Muscle layer of duodenum (tissue), 2 donors: ENCODE measurements around the gene CDH8.

ENCODE experiments used
- H3K27ac ChIP-seq: one replicate; pipeline ENCODE4 v1.7.0; 2013; ENCODE audit warnings: mild to moderate bottlenecking, low read length
- H3K27me3 ChIP-seq: one replicate; pipeline ENCODE4 v1.7.0; 2013; ENCODE audit warnings: low read depth, mild to moderate bottlenecking, control low read depth, low read length
- H3K36me3 ChIP-seq, 2 donors: one replicate each; pipeline ENCODE4 v1.7.0; 2013; ENCODE audit warnings: low read length in 2 of 2, control low read depth in 1 of 2, mild to moderate bottlenecking in 1 of 2; ENCODE audit not compliant: insufficient read depth in 2 of 2, control insufficient read depth in 1 of 2
- H3K4me1 ChIP-seq, 2 donors: one replicate each; pipeline ENCODE4 v1.7.0; 2013; ENCODE audit warnings: low read length in 2 of 2, mild to moderate bottlenecking in 2 of 2, control low read depth in 1 of 2, moderate library complexity in 1 of 2; ENCODE audit not compliant: insufficient read depth in 2 of 2, control insufficient read depth in 1 of 2
- H3K4me3 ChIP-seq, 2 donors: one replicate each; pipeline ENCODE4 v1.7.0; 2013; ENCODE audit warnings: low read length in 2 of 2, low read depth in 1 of 2, mild to moderate bottlenecking in 1 of 2
- H3K9me3 ChIP-seq, 2 donors: one replicate each; pipeline ENCODE4 v1.7.0; 2013; ENCODE audit warnings: low read length in 2 of 2, control low read depth in 1 of 2, mild to moderate bottlenecking in 1 of 2; ENCODE audit not compliant: control insufficient read depth in 1 of 2
- donor health status: healthy.

The CDH8 gene

DNA sequence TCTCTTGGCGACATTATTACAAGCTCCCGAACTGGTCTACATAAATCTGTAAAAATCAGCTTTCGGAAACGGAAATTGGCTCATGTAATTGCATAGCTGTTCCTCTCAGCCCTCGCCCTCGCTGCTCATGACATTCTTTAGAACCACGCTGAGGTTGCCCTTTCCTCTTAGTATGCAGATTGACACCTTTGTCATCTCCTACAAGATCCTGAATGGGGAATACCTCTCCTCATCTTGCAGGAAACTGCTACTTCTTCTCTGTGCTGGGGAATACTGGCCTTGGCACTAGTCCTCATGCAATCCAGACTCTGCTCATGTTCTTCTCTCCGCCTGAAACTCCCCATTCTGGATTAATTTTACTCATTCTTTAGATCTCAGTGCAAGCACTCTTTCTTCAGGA is 22.2 kb upstream of the CDH8 start:
- Histone ChIP-seq H3K4me1 (no peaks in the 10 kb centered on the region), H3K27ac (no peak overlapping the region), H3K9me3 (no peaks in the 10 kb centered on the region), H3K4me3 (no peak overlapping the region), H3K27me3 (no peaks in the 10 kb centered on the region), H3K36me3 (no peaks in the 10 kb centered on the region)

DNA sequence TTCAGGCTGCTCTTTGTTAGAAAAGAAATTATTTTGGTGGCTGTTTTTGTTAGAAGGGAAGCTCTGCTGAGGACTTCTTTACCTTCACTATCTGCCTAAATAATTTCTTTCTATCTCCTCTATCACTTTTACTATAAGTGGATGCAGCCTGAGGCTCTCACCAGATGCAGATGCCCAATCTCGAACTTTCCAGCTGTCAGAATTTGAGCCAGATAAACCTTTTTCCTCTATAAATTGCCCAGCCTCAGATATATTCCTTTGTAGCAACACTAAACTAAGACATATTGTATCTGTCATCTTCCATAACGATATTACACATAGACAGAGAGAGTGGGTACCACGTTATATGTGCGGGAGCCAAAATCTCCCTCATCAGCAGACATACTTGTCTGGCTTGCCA is 15.7 kb upstream of the CDH8 start:
- no peak overlapping the region for H3K4me3 ChIP-seq
- H3K27ac ChIP-seq = no peak overlapping the region
- no peaks in the 10 kb centered on the region for H3K4me1 ChIP-seq
- H3K9me3 ChIP-seq = no peaks in the 10 kb centered on the region
- H3K36me3 ChIP-seq = no peaks in the 10 kb centered on the region
- no peaks in the 10 kb centered on the region for H3K27me3 ChIP-seq

DNA sequence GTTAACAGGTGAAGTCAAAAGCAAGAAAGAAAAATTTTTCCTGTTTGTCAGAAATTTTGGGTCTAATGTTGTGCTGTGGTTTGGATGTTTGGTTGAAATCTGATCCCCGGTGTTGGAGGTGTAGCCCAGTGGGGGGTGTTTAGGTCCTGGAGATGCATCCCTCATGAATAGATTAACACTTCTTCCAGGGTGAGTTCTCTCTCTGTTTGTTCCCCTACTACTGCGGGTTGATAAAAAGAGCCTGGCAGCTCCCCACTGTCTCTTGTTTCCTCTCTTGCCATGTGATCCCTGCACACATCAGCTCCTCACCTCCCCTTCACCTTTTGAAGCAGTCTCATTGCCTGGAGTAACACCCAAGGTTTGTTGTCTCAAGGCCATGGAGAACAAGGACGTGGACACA is 14.6 kb upstream of the CDH8 start:
- H3K4me1 ChIP-seq = no peaks in the 10 kb centered on the region
- no peaks in the 10 kb centered on the region for H3K36me3 ChIP-seq
- no peak overlapping the region for H3K4me3 ChIP-seq
- no peaks in the 10 kb centered on the region for H3K27me3 ChIP-seq
- no peaks in the 10 kb centered on the region for H3K9me3 ChIP-seq
- no peak overlapping the region for H3K27ac ChIP-seq

DNA sequence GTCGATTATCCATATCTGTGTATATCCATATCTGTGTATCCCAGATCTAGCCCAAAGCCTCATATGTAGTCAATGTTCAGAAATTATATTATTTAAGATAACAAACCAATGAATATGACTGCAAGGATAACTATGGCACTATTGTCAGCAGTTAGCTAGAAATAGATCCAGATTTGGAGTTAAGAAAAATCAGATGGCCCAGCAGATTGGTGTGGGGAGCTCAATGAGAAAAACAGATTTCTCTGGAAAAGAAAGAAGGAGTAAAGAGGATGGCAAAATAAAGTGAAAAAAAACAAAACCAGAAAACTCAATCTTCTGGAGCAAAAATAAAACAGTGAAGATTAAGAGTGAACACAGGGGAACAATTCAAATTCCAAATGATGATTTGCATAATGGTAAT is 10.6 kb upstream of the CDH8 start:
- no peaks in the 10 kb centered on the region for H3K4me1 ChIP-seq
- H3K36me3 ChIP-seq = no peaks in the 10 kb centered on the region
- H3K9me3 ChIP-seq = no peaks in the 10 kb centered on the region
- H3K27me3 ChIP-seq = no peaks in the 10 kb centered on the region
- H3K27ac ChIP-seq = no peak overlapping the region
- H3K4me3 ChIP-seq = no peak overlapping the region

DNA sequence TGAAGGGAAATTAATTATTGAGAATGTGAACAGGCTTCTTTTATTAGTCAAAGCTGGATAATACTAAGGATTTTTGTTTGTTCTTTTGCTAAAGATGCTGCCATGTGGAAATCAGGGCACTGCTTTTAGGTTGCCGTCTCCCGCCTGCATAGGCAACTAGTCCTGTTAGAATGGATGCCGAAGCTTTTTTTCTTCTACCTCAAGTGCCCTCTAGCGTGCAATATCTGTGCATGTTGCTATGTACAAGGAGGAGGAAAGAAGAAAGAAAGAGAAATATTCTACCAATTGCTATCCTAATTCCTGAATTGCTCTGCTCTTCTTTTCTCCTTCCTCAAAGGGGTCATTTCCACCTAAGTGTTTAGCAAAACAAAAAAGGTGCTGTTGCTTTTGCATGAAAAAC is 5.2 kb upstream of the CDH8 start:
- Histone ChIP-seq H3K9me3 (no peaks in the 10 kb centered on the region), H3K4me3 (no peak overlapping the region), H3K4me1 (no peaks in the 10 kb centered on the region), H3K27ac (no peak overlapping the region), H3K36me3 (no peaks in the 10 kb centered on the region), H3K27me3 (no peaks in the 10 kb centered on the region)

DNA sequence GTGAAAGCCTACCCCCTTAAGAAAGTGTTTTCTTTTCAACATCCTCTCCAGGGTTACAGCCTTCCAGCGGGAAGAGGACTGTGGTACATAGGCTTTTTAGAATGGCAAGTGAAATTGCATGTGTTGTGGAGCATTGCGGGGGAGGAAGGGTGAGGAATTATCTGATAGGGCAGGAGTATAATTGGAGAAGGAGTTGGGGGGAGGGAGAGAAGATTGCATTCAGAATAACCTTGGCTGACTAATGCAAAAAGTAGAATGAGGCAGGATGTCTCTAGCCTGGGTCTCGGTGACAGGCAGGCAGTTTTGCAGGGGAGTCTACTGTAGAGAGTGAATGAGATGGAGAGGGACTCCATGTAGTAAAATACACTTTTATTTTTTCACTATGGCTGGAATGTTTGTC is 2.4 kb upstream of the CDH8 start:
- H3K9me3 ChIP-seq = no peaks in the 10 kb centered on the region
- H3K27ac ChIP-seq = no peak overlapping the region
- peaks cover 0 to 21% of the 10 kb centered on the region in 2 donors for H3K4me1 ChIP-seq
- no peak overlapping the region for H3K4me3 ChIP-seq
- peaks cover 12% of the 10 kb centered on the region for H3K27me3 ChIP-seq
- no peaks in the 10 kb centered on the region for H3K36me3 ChIP-seq

DNA sequence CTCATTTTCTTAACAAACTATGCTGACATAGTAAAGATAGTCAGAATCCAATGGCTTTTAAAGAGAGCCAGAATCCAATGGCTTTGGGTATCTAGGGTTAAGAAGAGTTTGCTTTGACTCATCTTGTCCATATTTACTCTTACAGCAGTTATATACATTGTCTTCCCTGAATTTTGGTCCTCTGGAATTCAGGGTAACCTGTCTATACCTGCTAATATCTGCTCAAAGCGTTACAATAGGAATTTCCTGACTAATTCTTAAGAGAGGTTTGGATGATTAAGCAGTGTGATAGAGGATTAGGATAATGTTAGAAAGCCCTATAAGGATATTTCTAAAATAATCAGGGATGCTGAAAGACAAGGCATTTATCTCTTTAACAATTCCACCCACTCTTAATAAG is 2.0 kb upstream of the CDH8 start:
- Histone ChIP-seq H3K36me3 (no peaks in the 10 kb centered on the region), H3K9me3 (no peaks in the 10 kb centered on the region), H3K4me3 (no peak overlapping the region), H3K4me1 (peaks cover 0 to 21% of the 10 kb centered on the region in 2 donors), H3K27ac (no peak overlapping the region), H3K27me3 (peaks cover 12% of the 10 kb centered on the region)

DNA sequence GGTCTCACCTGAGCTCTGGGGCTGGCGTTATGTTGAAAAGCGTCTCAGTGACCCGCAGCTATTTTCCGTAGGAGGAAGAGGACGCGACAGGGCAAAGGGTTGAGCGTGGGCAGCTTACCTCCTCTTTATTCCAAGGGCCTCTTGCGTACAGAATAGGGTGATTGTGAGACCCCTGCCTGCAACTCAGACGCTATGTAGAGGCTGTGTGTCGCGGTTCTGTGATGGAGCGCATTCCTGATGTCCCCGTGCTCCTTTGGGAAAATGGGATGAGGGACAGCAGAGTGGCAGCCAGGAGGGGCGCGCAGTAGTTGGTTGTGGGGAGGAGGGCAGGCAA is 531 bp upstream of the CDH8 start:
- no peak overlapping the region for H3K4me3 ChIP-seq
- H3K36me3 ChIP-seq = no peaks in the 10 kb centered on the region
- H3K9me3 ChIP-seq = no peaks in the 10 kb centered on the region
- H3K4me1 ChIP-seq = peaks cover 0 to 21% of the 10 kb centered on the region in 2 donors
- peaks cover 12% of the 10 kb centered on the region for H3K27me3 ChIP-seq
- no peak overlapping the region for H3K27ac ChIP-seq

DNA sequence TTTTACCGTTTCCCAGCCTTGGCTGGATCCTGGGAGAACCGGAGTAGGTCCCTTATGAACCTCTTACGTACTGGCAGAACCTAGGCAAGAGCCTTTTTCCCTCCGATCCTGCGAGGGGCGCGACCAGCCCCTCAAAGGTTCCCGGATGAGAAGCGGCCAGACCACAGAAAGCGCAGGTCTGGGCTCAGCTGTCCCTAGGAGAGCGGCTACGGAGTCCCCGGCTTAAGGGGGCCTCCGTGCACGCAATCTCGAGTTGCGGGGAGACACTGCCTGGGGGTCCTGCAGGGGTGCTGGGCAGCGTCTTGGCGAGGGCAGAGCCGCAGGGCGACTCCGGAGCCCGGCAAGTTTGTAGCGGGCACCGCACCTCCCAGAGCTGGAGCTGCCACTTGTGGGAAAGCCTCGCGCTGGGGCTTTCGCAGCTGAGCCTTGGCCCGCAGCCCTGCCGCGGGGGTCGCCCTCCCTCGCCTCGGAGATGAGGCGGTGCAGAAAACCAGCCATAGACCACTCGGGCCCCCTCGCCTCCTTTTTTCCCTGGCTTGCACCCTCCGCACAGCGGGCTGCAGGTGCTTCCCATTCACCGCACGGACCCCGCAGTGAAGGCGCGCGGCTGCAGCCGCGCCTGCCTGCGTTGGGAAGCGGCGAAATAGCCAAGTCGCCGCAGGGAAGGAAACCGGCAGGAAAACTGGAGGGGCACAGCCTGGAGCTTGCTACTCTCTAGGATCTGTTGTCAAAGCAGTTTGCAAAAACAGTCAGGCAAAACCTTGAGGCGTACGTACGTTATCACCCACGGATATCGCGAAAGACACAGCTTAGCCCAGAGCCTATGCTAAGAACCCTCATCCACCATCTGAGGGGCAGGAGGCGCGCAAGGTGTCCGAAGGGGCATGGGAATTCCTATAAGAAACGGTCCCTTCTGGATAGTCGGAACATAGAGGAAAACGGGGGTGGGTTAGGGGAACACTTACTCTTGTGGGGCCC is 834 bp downstream of the CDH8 start:
- no peak overlapping the region for H3K27ac ChIP-seq
- peaks cover 12% of the 10 kb centered on the region for H3K27me3 ChIP-seq
- H3K4me3 ChIP-seq = peak overlapping the region; percentile 26 to 73
- peaks cover 0 to 21% of the 10 kb centered on the region in 2 donors for H3K4me1 ChIP-seq
- H3K36me3 ChIP-seq = no peaks in the 10 kb centered on the region
- no peaks in the 10 kb centered on the region for H3K9me3 ChIP-seq

DNA sequence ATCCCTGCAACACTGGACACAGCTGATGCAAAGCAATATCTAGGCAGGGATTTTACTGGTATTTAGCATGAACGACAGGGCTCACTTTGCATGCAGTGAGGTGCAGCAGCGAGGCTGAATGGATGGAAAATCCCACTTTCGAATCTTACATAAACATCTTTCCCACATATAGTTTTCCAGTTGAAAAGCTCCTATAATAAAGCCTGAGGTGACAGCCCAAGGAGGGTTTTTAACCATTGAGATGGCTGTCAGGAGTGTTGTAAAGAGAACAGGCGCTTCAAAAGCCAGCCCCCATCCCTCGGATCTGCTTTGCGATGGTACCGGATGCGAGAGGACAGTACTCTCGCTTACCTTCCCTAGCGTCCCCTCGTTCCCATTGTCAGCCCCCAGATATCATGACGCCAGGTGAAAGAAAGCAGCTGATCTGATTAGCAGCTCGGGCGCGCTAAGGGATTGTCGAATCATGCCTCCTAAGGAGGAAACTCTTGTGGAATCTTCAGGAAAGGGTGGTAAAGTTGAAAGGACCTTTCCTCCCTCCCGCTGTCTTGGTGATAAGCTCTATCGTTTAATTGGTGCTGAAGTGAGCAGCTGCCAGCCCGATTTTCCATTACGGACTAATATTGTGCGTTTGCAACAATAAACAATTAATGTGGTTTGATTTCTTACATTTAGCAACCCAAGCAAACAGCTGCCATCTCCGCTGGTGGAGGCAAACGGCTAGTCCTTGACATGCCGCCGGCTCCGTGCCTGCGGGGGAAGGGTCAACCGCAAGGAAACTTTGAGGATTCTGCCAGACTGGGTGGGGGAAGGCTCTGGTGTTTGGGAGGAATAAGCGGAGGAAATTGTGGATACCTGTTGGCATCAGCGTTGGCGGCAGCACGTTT is 1.8 kb downstream of the CDH8 start:
- H3K27me3 ChIP-seq = peaks cover 12% of the 10 kb centered on the region
- no peak overlapping the region for H3K27ac ChIP-seq
- H3K4me1 ChIP-seq = peaks cover 0 to 21% of the 10 kb centered on the region in 2 donors
- H3K4me3 ChIP-seq = peak overlapping the region; percentile 26 to 73
- H3K36me3 ChIP-seq = no peaks in the 10 kb centered on the region
- no peaks in the 10 kb centered on the region for H3K9me3 ChIP-seq

DNA sequence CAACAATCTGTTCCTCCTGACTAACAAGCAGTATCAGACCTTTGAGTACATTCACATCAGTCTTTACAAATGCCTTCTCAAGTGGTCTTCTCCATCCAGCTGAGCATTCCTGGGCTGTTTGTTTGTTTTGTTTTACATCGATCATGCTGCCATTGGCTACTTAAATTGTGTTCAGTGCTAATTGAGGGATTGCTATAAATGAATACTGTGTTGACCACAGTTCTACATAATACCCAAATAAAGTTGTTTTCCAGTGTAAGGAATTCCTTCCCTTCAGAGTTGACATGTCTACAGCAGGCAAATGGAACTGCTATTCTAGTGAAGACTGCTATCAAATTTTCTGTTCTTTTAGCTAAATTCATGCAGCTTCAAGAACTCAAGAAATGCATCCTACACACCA is 3.2 kb downstream of the CDH8 start:
- H3K27ac ChIP-seq = no peak overlapping the region
- H3K9me3 ChIP-seq = no peaks in the 10 kb centered on the region
- H3K4me1 ChIP-seq = peaks cover 0 to 21% of the 10 kb centered on the region in 2 donors
- no peak overlapping the region for H3K4me3 ChIP-seq
- no peaks in the 10 kb centered on the region for H3K36me3 ChIP-seq
- peaks cover 12% of the 10 kb centered on the region for H3K27me3 ChIP-seq
